Stimulated activated CD4-positive, alpha-beta T cell treated with anti-CD3 and anti-CD28 coated beads, Interleukin-4, amount 100 ng/mL, for 24 hours (primary cell): Measurements from ENCODE around the gene INVS.
"Not testable (repeated sequence)": the region's sequence is repeated elsewhere in the genome, so short reads cannot be mapped to it uniquely, and the experiment has no call there.

Experiments used
- DNase-seq: peaks from one replicate; pipeline ENCODE4 v3.0.0-alpha.2; 2020

INVS gene

GRCh38 chr9:100098887-100099721 is at the start of gene INVS, which contains the start of gene ERP44:
Gene INVS, plus strand, starts transcription at chr9:100099243. Its CDS starts 5,279 bp downstream, at chr9:100104522.
Gene ERP44, minus strand, starts transcription at chr9:100099000. Its CDS starts 160 bp downstream, at chr9:100098840.
- peak; percentile 98 for DNase-seq

GRCh38 chr9:100049551-100049950 is 49.5 kb upstream of the INVS start:
- DNase-seq, result no peak

GRCh38 chr9:100052375-100052774 is 46.7 kb upstream of the INVS start:
- no peak for DNase-seq

GRCh38 chr9:100056561-100056960 is 42.5 kb upstream of the INVS start:
- DNase-seq, result no peak

DNA sequence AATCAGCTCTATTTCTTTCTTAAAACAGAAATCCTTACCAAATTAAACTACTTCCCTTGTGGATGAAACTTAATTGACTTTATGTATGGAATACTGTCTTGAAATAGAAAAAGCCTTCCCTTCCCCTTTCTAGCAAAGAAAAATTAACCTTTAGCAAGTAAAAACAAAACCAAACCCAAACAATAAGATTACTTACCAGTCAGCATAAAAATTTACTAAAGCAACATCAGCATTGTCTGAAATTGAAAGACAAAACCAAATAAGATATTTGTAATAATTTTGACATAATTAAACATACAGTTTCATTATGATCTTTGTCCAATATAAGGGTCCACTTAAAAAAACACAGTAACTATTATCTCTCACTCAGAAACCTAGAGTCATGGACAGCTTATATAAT is 41.4 kb upstream of the INVS start:
- DNase-seq, result no peak

DNA sequence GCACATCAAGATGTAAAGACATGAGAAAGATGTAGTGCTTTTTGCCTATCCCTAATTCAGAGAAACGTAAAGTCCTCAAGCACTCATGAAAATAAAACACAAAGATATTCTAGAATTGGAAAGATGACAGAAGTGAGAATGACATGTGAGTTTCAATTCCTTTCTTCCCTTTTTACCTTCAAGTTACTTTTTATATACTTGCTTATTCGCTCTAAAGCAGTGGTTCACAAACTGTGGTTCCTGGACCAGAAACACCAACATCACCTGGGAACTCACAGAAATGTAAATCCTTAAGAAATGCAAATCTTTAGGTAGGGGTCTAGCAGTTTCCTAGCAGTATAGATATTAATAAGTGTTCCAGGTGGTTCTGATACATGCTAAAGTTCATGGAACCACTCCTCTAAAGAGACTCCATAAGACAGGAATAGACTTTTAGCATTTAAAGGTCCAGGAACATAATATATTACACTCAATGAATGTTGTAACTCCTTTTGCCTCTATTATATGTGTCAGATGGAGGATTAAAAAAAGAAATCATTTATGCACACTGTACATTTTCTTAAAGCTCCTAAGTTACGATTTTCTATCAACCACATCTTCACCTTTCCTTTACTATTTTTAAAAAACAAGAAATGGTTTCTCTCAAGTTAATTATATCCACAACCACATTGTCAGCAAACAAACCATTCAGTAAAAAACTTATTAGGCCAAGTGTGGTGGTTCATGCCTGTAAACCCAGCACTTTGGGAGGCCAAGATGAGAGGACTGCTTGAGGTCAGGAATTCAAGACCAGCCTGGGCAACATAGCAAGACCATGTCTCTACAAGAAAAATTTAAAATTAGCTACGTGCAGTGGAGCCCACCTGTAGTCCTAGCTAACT is 40.1 kb upstream of the INVS start:
- DNase-seq, result no peak

DNA sequence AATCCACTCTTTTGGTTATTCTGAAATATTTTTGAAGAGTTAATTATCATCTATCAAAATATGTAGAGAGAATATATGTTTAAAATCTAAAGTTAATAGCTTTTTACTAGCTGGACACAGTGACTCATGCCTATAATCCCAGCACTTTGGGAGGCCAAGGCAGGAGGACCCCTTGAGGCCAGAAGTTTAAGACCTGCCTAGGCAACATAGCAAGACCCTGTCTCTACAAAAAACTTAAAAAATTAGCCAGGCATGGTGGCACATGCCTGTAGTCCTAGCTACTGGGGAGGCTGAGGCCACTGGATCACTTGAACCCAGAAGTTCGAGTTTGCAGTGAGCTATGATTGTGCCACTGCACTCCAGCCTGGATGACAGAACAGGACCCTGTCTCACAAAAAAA is 36.4 kb upstream of the INVS start:
- DNase-seq, result not testable (repeated sequence)

DNA sequence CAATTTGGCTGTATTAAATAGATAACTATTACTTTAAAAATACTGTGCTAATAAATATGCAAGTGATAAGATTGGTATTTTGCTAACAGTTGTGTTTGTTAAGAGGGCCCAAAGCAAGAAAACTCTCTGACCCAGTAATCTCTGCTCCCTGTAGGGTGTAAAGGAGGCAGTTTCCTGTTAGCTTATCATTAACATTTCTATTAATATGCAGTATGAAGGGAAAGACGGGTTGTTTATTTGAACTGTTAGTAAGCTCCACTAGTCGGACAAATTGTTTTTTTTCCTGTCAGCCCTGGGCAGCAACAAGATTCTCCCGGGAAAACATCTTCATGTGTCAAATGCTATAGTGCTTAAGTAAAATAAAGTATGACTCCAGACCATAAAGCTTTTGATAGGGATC is 35.9 kb upstream of the INVS start:
- DNase-seq, result no peak

GRCh38 chr9:100064872-100065581 is 34.0 kb upstream of the INVS start:
- DNase-seq, result no peak

GRCh38 chr9:100066539-100066938 is 32.5 kb upstream of the INVS start:
- DNase-seq, result no peak

DNA sequence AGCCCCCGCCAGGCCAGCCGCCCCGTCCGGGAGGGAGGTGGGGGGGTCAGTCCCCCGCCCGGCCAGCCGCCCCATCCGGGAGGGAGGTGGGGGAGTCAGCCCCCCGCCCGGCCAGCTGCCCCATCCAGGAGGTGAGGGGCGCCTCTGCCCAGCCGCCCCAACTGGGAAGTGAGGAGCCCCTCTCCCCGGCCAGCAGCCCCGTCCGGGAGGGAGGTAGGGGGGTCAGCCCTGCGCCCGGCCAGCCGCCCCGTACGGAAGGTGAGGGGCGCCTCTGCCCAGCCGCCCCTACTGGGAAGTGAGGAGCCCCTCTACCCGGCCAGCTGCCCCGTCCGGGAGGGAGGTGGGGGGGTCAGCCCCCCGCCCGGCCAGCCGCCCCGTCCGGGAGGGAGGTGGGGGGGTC is 31.1 kb upstream of the INVS start:
- not testable (repeated sequence) for DNase-seq

DNA sequence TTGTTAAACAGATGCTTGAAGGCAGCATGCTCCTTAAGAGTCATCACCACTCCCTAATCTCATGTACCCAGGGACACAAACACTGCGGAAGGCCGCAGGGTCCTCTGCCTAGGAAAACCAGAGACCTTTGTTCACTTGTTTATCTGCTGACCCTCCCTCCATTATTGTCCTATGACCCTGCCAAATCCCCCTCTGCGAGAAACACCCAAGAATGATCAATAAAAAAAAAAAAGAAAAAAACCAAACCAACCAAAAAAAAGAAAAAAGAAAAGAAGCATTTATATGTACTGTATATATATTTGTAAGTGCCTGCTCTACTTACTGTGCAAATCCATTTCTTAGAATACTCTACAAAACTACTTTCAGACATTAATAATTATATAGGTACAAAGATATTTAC is 30.0 kb upstream of the INVS start:
- DNase-seq, result not testable (repeated sequence)

- DNase-seq, result no peak
Measured at GRCh38 chr9:100070104-100071041, 28.7 kb upstream of the INVS start.

- DNase-seq, result no peak
Measured at GRCh38 chr9:100071271-100071670, 27.8 kb upstream of the INVS start.

GRCh38 chr9:100072805-100073204 is 26.2 kb upstream of the INVS start:
- no peak for DNase-seq

GRCh38 chr9:100074093-100074492 is 24.9 kb upstream of the INVS start:
- no peak for DNase-seq

DNA sequence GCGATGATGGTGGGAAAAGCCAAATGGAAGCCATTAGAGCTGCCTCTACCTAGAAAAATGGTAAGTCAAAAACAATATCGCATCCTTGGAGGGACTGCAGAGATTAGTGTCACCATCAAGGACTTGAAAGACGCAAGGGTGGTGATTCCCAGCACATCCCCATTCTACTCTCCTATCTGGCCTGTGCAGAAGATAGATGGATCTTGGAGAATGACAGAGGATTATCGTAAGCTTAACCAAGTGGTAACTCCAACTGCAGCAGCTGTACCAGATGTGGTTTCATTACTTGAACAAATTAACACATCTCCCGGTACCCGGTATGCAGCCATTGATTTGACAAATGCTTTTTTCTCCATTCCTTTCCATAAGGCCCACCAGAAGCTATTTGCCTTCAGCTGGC is 24.1 kb upstream of the INVS start:
- DNase-seq, result no peak

DNA sequence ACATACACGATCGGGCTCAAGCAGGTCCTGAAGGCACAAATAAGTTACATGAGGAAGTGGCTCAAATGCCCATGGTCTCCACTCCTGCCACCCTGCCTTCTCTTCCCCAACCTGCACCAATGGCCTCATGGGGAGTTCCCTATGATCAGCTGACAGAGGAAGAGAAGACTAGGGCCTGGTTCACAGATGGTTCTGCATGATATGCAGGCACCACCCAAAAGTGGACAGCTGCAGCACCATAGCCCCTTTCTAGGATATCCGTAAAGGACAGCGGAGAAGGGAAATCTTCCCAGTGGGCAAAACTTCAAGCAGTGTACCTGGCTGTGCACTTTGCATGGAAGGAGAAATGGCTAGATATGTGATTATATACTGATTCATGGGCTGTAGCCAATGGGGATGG is 22.8 kb upstream of the INVS start:
- DNase-seq, result not testable (repeated sequence)

DNA sequence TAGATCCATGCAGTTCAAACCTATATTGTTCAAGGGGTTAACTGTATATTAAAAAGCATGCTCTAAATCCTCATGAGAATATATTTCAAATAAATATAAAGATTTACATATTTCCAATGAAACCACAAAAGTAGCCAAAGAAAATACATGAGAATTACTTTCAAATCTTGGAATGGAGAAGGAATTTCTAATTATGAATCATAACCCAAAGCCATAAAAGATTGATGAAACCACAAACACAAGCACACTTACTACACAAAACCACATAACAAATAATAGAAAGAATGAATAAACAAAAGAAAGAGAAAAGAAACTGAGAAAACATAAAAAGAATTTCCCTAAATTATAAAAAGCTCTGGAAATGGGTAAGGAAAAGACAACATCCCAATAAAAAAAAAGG is 16.3 kb upstream of the INVS start:
- DNase-seq, result no peak

DNA sequence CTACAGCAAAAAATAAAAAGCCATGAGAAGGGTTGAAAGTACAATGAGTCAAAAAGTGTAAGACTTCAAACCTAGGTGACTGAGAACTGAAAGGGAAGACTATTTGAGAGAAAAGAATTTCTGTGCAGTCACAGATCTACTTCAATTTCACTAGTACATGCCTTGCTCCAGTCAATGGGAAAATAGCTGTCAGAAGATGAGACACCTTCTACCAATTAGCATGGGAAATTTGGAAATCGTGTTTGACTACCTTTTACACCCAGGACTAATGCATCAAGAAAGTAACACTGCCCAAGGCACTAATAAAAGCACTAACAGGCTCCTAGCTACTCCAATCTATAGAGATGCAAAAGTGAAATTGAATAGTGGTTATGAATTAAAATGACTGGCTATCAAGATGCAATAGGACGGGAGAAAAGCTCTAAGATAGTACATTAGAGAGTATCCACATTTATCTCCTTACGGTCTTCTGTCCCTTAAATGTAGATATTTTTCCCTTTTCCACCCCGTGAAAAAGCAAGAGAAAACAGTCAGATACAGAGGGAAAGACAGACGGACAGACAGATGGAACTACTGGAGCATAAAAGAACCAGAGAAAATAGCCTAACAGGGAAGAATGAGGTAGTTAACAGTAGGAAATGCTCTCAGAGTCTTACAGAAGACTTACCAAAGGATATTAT is 15.5 kb upstream of the INVS start:
- no peak for DNase-seq

- DNase-seq, result no peak
Measured at GRCh38 chr9:100084128-100084453, 15.0 kb upstream of the INVS start.

DNA sequence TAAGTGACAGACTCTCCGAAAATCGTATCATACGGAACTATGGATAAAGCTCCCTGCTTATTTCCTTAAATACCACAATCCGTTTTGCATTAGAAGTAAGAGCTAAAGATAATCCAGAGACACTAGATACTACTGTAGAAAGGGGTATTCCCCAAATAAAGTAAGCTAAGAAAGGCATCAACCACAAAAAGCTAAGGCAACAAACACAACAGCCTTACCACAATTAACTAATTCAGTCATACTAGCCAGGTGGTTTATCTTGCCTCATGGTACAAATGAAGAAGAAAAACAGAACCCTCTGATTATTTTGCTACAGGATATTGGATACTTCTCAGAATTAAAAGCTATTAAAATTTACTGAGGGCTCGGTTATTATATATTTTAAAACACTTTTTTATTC is 14.3 kb upstream of the INVS start:
- DNase-seq, result no peak
